ENCODE results near the gene SRGAP1.

The SRGAP1 gene

DNA sequence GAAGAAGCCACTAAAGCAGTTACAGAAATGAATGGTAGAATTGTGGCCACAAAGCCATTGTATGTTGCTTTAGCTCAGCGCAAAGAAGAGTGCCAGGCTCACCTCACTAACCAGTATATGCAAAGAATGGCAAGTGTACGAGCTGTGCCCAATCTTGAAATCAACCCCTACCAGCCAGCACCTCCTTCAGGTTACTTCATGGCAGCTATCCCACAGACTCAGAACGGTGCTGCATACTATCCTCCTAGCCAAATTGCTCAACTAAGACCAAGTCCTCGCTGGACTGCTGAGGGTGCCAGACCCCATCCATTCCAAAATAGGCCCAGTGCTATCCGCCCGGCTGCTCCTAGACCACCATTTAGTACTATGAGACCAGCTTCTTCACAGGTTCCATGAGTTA is 21.5 kb upstream of the SRGAP1 start:
- Mint-ChIP-seq H3K4me1 (no peaks in the 10 kb centered on the region), H3K4me3 (no peak overlapping the region), H3K27ac (no peak overlapping the region), H3K36me3 (ENCODE audit: low read depth) (peaks cover 5% of the 10 kb centered on the region), H3K27me3 (ENCODE audit: low read depth, poor library complexity) (peaks cover 7% of the 10 kb centered on the region), H3K9me3 (peaks cover 30% of the 10 kb centered on the region)
- DNase-seq, result no peak
- TF ChIP-seq, protein P1, sequence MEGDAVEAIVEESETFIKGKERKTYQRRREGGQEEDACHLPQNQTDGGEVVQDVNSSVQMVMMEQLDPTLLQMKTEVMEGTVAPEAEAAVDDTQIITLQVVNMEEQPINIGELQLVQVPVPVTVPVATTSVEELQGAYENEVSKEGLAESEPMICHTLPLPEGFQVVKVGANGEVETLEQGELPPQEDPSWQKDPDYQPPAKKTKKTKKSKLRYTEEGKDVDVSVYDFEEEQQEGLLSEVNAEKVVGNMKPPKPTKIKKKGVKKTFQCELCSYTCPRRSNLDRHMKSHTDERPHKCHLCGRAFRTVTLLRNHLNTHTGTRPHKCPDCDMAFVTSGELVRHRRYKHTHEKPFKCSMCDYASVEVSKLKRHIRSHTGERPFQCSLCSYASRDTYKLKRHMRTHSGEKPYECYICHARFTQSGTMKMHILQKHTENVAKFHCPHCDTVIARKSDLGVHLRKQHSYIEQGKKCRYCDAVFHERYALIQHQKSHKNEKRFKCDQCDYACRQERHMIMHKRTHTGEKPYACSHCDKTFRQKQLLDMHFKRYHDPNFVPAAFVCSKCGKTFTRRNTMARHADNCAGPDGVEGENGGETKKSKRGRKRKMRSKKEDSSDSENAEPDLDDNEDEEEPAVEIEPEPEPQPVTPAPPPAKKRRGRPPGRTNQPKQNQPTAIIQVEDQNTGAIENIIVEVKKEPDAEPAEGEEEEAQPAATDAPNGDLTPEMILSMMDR (IDR thresholded peaks at IDR 0.05), result no peak

DNA sequence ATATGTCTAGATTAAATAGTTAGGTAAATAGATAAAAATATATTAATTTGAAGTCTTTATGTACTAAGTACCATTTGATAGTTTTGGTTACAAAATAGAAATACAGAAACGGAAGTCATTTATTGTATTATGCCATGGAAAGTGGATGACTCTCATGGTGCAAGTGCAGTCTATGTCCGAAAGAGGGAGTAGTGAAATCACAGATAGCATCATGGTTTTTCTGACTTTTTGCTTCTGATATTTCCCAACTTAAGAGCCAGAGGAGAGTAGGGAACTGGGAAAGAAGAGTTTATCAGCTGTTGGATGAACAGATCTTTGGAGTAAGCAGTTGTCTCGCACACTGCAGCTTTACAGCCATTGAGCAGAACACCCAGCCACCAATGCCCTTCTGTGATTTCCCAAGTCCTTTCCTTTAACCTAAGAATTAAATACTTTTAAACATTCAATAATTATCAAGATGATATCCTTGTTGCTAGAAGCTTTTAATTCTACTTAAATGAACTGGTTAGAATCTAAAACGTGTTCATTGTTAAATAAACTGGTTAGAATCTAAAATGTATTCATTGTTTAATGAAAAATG is 18.4 kb upstream of the SRGAP1 start:
- Mint-ChIP-seq H3K36me3 (ENCODE audit: low read depth) (peaks cover 5% of the 10 kb centered on the region), H3K9me3 (peaks cover 21% of the 10 kb centered on the region), H3K4me1 (no peaks in the 10 kb centered on the region), H3K27me3 (ENCODE audit: low read depth, poor library complexity) (peaks cover 10% of the 10 kb centered on the region), H3K27ac (no peak overlapping the region), H3K4me3 (no peak overlapping the region)
- TF ChIP-seq, protein P1 (IDR thresholded peaks at IDR 0.05), result peak; percentile 84
- DNase-seq, result no peak

DNA sequence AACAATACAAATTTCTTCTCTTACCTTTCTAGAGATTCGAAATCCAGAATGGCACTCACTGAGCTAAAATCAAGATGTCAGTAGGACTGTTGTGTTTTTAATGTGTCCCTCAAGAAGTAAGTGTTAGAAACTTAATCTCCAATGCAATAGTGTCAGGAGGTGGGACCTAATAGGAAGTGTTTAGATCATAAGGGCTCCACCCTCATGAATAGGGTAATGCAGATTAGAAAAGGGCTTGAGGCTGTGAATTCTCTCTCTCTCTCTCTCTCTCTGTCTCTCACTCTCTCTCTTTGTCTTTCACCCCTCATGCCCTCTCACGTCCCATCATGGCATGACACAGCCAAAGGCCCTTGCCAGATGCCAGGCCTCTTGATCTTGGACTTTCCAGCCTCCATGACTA is 15.6 kb upstream of the SRGAP1 start:
- Mint-ChIP-seq H3K36me3 (ENCODE audit: low read depth) (no peaks in the 10 kb centered on the region), H3K27me3 (ENCODE audit: low read depth, poor library complexity) (peaks cover 7% of the 10 kb centered on the region), H3K9me3 (peaks cover 21% of the 10 kb centered on the region), H3K4me1 (no peaks in the 10 kb centered on the region), H3K27ac (no peak overlapping the region), H3K4me3 (no peak overlapping the region)
- no peak for DNase-seq
- TF ChIP-seq, protein P1 (IDR thresholded peaks at IDR 0.05), result no peak

DNA sequence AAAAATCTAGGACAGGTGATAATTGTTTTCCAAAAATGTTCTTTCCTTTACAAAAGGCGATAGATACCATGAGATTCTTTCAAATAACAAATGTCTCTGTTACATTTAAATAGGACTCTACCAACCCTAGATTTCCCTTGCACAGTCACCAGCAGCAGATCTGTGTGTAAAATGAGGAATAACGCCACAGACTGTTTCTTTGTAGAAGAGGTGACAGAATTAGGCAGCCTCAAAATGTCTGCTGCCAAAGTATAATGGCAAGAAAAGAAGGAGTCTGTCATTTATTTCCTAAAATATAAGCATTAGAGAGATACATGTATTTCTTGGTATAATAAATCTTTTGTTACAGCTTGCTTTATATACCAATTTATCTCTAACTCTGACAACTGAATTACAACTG is 8.5 kb upstream of the SRGAP1 start:
- Mint-ChIP-seq H3K4me1 (no peaks in the 10 kb centered on the region), H3K27ac (no peak overlapping the region), H3K27me3 (ENCODE audit: low read depth, poor library complexity) (peaks cover 8% of the 10 kb centered on the region), H3K9me3 (peaks cover 9% of the 10 kb centered on the region), H3K4me3 (no peak overlapping the region), H3K36me3 (ENCODE audit: low read depth) (no peaks in the 10 kb centered on the region)
- TF ChIP-seq, protein P1 (IDR thresholded peaks at IDR 0.05), result no peak
- DNase-seq, result no peak

DNA sequence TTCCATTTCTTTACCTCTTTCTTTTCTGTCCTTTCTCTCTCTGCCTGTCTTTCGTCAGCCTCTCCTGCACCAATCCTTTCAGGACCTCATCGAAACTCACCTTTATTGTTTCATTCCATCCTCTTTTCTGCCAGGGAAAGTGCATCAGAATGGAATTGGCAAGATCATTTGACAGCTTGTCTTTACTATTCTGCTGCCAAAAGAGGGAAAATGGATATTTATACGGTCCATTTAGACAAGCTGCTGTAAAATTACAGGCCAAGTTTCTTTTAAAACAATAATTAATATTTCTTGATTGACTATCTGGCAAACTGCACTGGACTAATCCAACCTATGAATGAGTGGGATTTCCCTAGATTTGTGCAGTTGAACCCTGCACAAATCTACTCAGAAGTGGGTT is 7.6 kb upstream of the SRGAP1 start:
- no peaks in the 10 kb centered on the region for H3K9me3 Mint-ChIP-seq
- H3K27ac Mint-ChIP-seq, result no peak overlapping the region
- no peaks in the 10 kb centered on the region for H3K4me1 Mint-ChIP-seq
- no peak for DNase-seq
- TF ChIP-seq, protein P1 (IDR thresholded peaks at IDR 0.05), result no peak
- peaks cover 8% of the 10 kb centered on the region for H3K27me3 Mint-ChIP-seq (ENCODE audit: low read depth, poor library complexity)
- no peak overlapping the region for H3K4me3 Mint-ChIP-seq
- H3K36me3 Mint-ChIP-seq (ENCODE audit: low read depth), result no peaks in the 10 kb centered on the region

DNA sequence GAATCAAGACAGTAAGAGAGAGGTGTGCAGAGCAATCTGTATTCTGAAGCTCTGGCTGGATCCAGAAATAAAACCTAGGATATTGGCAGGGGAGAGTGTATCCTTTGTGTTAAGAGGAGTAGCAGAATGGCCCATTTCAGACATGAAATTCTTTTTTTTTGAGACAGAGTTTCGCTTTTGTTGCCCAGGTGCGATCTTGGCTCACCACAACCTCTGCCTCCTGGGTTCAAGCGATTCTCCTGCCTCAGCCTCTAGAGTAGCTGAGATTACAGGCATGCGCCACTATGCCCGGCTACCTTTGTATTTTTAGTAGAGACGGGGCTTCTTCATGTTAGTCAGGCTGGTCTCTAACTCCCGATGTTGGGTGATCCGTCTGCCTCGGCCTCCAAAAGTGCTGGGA is 6.1 kb upstream of the SRGAP1 start:
- H3K27me3 Mint-ChIP-seq (ENCODE audit: low read depth, poor library complexity), result peaks cover 11% of the 10 kb centered on the region
- TF ChIP-seq, protein P1 (IDR thresholded peaks at IDR 0.05), result no peak
- peaks cover 4% of the 10 kb centered on the region for H3K4me1 Mint-ChIP-seq
- H3K4me3 Mint-ChIP-seq, result no peak overlapping the region
- H3K36me3 Mint-ChIP-seq (ENCODE audit: low read depth), result no peaks in the 10 kb centered on the region
- no peak overlapping the region for H3K27ac Mint-ChIP-seq
- H3K9me3 Mint-ChIP-seq, result no peaks in the 10 kb centered on the region
- DNase-seq, result no peak
